Activated CD8-positive, alpha-beta memory T cell treated with anti-CD3 and anti-CD28 coated beads, Interleukin-2, amount 50 U/mL, for 1 hour (primary cell): Measurements from ENCODE around the gene SLC7A7.
"Not testable (repeated sequence)": the region's sequence is repeated elsewhere in the genome, so short reads cannot be mapped to it uniquely, and the experiment has no call there.

Experiments
- DNase-seq: peaks from one replicate; pipeline ENCODE4 v3.0.0-alpha.2; 2020; ENCODE audit errors: extremely low read depth

Gene SLC7A7

GRCh38 chr14:22843123-22843925 lies 28.1 kb upstream of the SLC7A7 start:
- no peak for DNase-seq

- DNase-seq = no peak
Measured at GRCh38 chr14:22842211-22843122, 27.2 kb upstream of the SLC7A7 start.

- DNase-seq = no peak
Measured at GRCh38 chr14:22841769-22842168, 26.5 kb upstream of the SLC7A7 start.

- no peak for DNase-seq
Measured at GRCh38 chr14:22841311-22841710, 26.1 kb upstream of the SLC7A7 start.

- no peak for DNase-seq
Measured at GRCh38 chr14:22839159-22839779, 24.0 kb upstream of the SLC7A7 start.

GRCh38 chr14:22838631-22839041 lies 23.4 kb upstream of the SLC7A7 start:
- no peak for DNase-seq

- DNase-seq = no peak
Measured at GRCh38 chr14:22837750-22838538, 22.7 kb upstream of the SLC7A7 start.

GRCh38 chr14:22837114-22837749 lies 22.0 kb upstream of the SLC7A7 start:
- no peak for DNase-seq

GRCh38 chr14:22836301-22837113 lies 21.3 kb upstream of the SLC7A7 start, which contains the start of gene MMP14:
TSS of gene MMP14 (plus strand) at chr14:22836585. CDS start at chr14:22836818, 233 bp downstream.
- no peak for DNase-seq

GRCh38 chr14:22835505-22835904 lies 20.3 kb upstream of the SLC7A7 start:
- no peak for DNase-seq

- DNase-seq = no peak
Measured at GRCh38 chr14:22830443-22831010, 15.3 kb upstream of the SLC7A7 start.

GRCh38 chr14:22829661-22830442 lies 14.6 kb upstream of the SLC7A7 start, which contains the start of gene MRPL52:
TSS of gene MRPL52 (plus strand) at chr14:22829887. CDS start at chr14:22829913, 26 bp downstream.
- DNase-seq = peak; percentile 76

GRCh38 chr14:22829076-22829660 lies 13.9 kb upstream of the SLC7A7 start:
- not testable (repeated sequence) for DNase-seq

- no peak for DNase-seq
Measured at GRCh38 chr14:22824711-22825359, 9.6 kb upstream of the SLC7A7 start.

- DNase-seq = peak; percentile 37
Measured at GRCh38 chr14:22822571-22823098, 7.4 kb upstream of the SLC7A7 start.

- no peak for DNase-seq
Measured at GRCh38 chr14:22822016-22822570, 6.9 kb upstream of the SLC7A7 start.
